ENCODE results near the gene ALG2. TPM values are rescaled to one million over a fixed set of nuclear protein-coding genes. Genes with fewer than 3 reads are reported as not detected.
A peak's percentile ranks its signal among the peaks of the same experiment; 100 is the strongest.

Gene ALG2
- total and polyA plus RNA-seq, 2 of the 13 experiments (the other 11 are each of a cell fraction or from before 2014, with no cell fraction given) = 46.2 to 49.0 TPM

DNA sequence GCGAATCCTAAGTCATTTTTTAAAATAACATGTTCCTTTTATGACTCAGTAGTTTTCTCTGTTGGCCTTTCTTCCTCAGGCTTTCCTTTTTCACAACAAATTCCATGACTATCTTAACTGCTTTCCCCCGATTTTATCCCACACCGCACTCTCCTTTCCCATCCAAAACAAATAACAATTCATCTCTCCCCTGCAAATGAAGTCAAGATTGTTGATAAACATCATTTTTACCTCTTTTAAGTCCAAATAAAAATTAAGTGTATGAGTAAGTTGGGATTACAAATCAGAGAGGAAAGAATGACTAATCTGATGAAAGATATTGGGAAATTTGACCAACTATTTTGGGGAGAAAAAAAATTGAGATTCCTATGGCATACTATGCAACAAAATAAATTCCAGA lies 47.7 kb upstream of the ALG2 start:
- Histone ChIP-seq H3K79me2 (ENCODE audit: insufficient read depth, low read length) (no peaks in the 10 kb centered on the region), H3K36me3 (replicated peaks in 1 of 2; ENCODE audit: control insufficient read depth in 1 of 2, insufficient read depth in 2 of 2, low read length in 2 of 2) (no peaks in the 10 kb centered on the region), H4K20me1 (ENCODE audit: insufficient read depth, low read length) (no peaks in the 10 kb centered on the region), H3K4me1 (ENCODE audit: insufficient read depth, low read length) (peaks cover 18% of the 10 kb centered on the region), H3K27ac (ENCODE audit: extremely low read length, insufficient read depth, low read length) (no peak overlapping the region), H3K9me3 (ENCODE audit: low read length) (no peaks in the 10 kb centered on the region), H3K4me2 (ENCODE audit: low read depth, low read length) (no peak overlapping the region), H2AFZ (ENCODE audit: low read length) (no peak overlapping the region), H3K4me3 (replicated peaks in 1 of 3; ENCODE audit: insufficient read depth in 1 of 3, low read depth in 2 of 3, low read length in 3 of 3) (no peak overlapping the region), H3K27me3 (ENCODE audit: control insufficient read depth in 1 of 2, insufficient read depth in 2 of 2, low read length in 2 of 2) (no peaks in the 10 kb centered on the region), H3K9ac (ENCODE audit: insufficient read depth, low read depth, low read length) (no peak overlapping the region)
- DNase-seq (ENCODE audit: low spot score) (no peak), FAIRE-seq (no peak), ATAC-seq (no peak)
- POLR2A ChIA-PET = no interaction called here
- intact Hi-C loops (cut with micrococcal nuclease; ENCODE audit: unreplicated experiment) (loop anchor here (10.0 kb wide), 1 partner anchor 85 kb away; no protein-coding TSS in a partner anchor), in situ Hi-C loops (cut with HindIII; ENCODE audit: extremely low pct_ligation_motif_present, low pct_unique_long_range_greater_than_20kb) (loop anchor here (25.0 kb wide), 1 partner anchor 743 kb away; no protein-coding TSS in a partner anchor)
- CTCF ChIA-PET (ENCODE audit: low intra/inter-chr PET ratio, low total read pairs) = no interaction called here
- TF ChIP-seq ZNF557 (CRISPR knock-in tag; IDR thresholded peaks at IDR 0.05) = no peak
- TF ChIP-seq ONECUT2 (CRISPR knock-in tag; IDR thresholded peaks at IDR 0.05) = no peak
- no peak for TF ChIP-seq KLF15 (CRISPR knock-in tag; IDR thresholded peaks at IDR 0.05; ENCODE audit: borderline replicate concordance)
- TF ChIP-seq NFATC3 (CRISPR knock-in tag; IDR thresholded peaks at IDR 0.05) = no peak
- TF ChIP-seq HNRNPK (IDR thresholded peaks at IDR 0.05; ENCODE audit: low read depth, low read length, poor library complexity, severe bottlenecking) = no peak
- TF ChIP-seq ZNF605 (CRISPR knock-in tag; IDR thresholded peaks at IDR 0.05) = no peak
- WGBS (ENCODE audit: low lambda C conversion rate) = 23% methylated on average over 3 of the region's 3 CpGs
- BruUV-seq (replicated peaks) = no TSS peak

GRCh38 chr9:99266255-99267023 lies 44.7 kb upstream of the ALG2 start:
- Histone ChIP-seq H4K20me1 (ENCODE audit: insufficient read depth, low read length) (no peaks in the 10 kb centered on the region), H3K4me1 (ENCODE audit: insufficient read depth, low read length) (peaks cover 12% of the 10 kb centered on the region), H3K4me2 (ENCODE audit: low read depth, low read length) (peak overlapping the region; percentile 67), H3K4me3 (replicated peaks in 1 of 3; ENCODE audit: insufficient read depth in 1 of 3, low read depth in 2 of 3, low read length in 3 of 3) (peak overlapping the region in 1 of 3 experiments; percentile 36; a peak in 1 of 6 replicates), H3K27me3 (ENCODE audit: control insufficient read depth in 1 of 2, insufficient read depth in 2 of 2, low read length in 2 of 2) (no peaks in the 10 kb centered on the region), H3K36me3 (replicated peaks in 1 of 2; ENCODE audit: control insufficient read depth in 1 of 2, insufficient read depth in 2 of 2, low read length in 2 of 2) (no peaks in the 10 kb centered on the region), H3K27ac (ENCODE audit: extremely low read length, insufficient read depth, low read length) (no peak overlapping the region), H3K79me2 (ENCODE audit: insufficient read depth, low read length) (no peaks in the 10 kb centered on the region), H3K9ac (ENCODE audit: insufficient read depth, low read depth, low read length) (no peak overlapping the region), H3K9me3 (ENCODE audit: low read length) (no peaks in the 10 kb centered on the region), H2AFZ (ENCODE audit: low read length) (no peak overlapping the region)
- intact Hi-C loops (cut with micrococcal nuclease; ENCODE audit: unreplicated experiment) = loop anchor here (2.0 to 10.0 kb wide), 3 partner anchors 82 to 744 kb away; no protein-coding TSS in a partner anchor
- ATAC-seq (peak; percentile 91), DNase-seq (ENCODE audit: low spot score) (peak; percentile 65), FAIRE-seq (peak; percentile 85)
- WGBS (ENCODE audit: low lambda C conversion rate) = 4% methylated on average over 17 of the region's 17 CpGs
- POLR2A ChIA-PET = interaction anchor here (0.7 kb wide), 1 partner anchor 45 kb away, joined by 3 read pairs; the partner anchor contains the start of genes ALG2 and SEC61B
- BruUV-seq (replicated peaks) = no TSS peak
- CTCF ChIA-PET (ENCODE audit: low intra/inter-chr PET ratio, low total read pairs) = interaction anchor here (0.7 kb wide), 1 partner anchor 745 kb away, joined by 3 read pairs; no protein-coding TSS in a partner anchor
- in situ Hi-C loops (cut with HindIII; ENCODE audit: extremely low pct_ligation_motif_present, low pct_unique_long_range_greater_than_20kb) = loop anchor here (25.0 kb wide), 1 partner anchor 746 kb away; no protein-coding TSS in a partner anchor
- TF ChIP-seq FOXA3 (CRISPR knock-in tag; IDR thresholded peaks at IDR 0.05) (peak; percentile 76), ZSCAN9 (CRISPR knock-in tag; IDR thresholded peaks at IDR 0.05; ENCODE audit: borderline replicate concordance) (0 out of 2 replicates have a peak, but pooled peaks have one; percentile 31), ISL2 (CRISPR knock-in tag; IDR thresholded peaks at IDR 0.05) (peak; percentile 62), TP53 (CRISPR knock-in tag; conservative IDR thresholded peaks at IDR 0.05) (no peak), MAFK (conservative IDR thresholded peaks at IDR 0.05 in 1 of 2, IDR thresholded peaks at IDR 0.05 in 1 of 2; ENCODE audit: low read length in 2 of 2) (no peak), ZNF335 (CRISPR knock-in tag; IDR thresholded peaks at IDR 0.05) (peak; percentile 75), ZSCAN30 (CRISPR knock-in tag; IDR thresholded peaks at IDR 0.05) (0 out of 2 replicates have a peak, but pooled peaks have one; percentile 48), ZNF331 (CRISPR knock-in tag; IDR thresholded peaks at IDR 0.05) (peak; percentile 85; the same call in 1 of the 2 replicates), RFX5 (IDR thresholded peaks at IDR 0.05; ENCODE audit: low read depth, low read length) (no peak), ARNT2 (CRISPR knock-in tag; IDR thresholded peaks at IDR 0.05; ENCODE audit: low read depth) (no peak)
- TF ChIP-seq, protein P1, sequence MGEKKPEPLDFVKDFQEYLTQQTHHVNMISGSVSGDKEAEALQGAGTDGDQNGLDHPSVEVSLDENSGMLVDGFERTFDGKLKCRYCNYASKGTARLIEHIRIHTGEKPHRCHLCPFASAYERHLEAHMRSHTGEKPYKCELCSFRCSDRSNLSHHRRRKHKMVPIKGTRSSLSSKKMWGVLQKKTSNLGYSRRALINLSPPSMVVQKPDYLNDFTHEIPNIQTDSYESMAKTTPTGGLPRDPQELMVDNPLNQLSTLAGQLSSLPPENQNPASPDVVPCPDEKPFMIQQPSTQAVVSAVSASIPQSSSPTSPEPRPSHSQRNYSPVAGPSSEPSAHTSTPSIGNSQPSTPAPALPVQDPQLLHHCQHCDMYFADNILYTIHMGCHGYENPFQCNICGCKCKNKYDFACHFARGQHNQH (CRISPR knock-in tag; IDR thresholded peaks at IDR 0.05) = peak; percentile 70; the same call in 1 of the 2 replicates

Measured in HepG2 (cell line).